H1 (cell line): ENCODE results near the gene KIF15. TPM values are rescaled to one million over a fixed set of nuclear protein-coding genes. Genes with fewer than 3 reads are reported as not detected.

ENCODE experiments used
- CBX8 ChIP-seq: fragments of 300-800, 300-1000 bp; sonication (generic); IDR thresholded peaks from 2 replicates; pipeline ENCODE4 v1.7.1; 2016; ENCODE audit warnings: low read depth, low read length, borderline replicate concordance
- CEBPB ChIP-seq: IDR thresholded peaks from 2 replicates; pipeline ENCODE4 v1.6.1; 2012; ENCODE audit warnings: low read depth, low read length
- CREB1 ChIP-seq: IDR thresholded peaks from 2 replicates; pipeline ENCODE4 v1.6.1; 2012; ENCODE audit warnings: inconsistent platforms
- JUND ChIP-seq: IDR thresholded peaks from 2 replicates; pipeline ENCODE4 v1.6.1; 2011; ENCODE audit warnings: mild to moderate bottlenecking, improper control_type of control experiment, low read length
- KDM1A ChIP-seq: fragments of 200-600, 300-600 bp; sonication (generic); IDR thresholded peaks from 2 replicates; pipeline ENCODE4 v1.7.1; 2016; ENCODE audit warnings: mild to moderate bottlenecking, low read length, borderline replicate concordance
- RNF2 ChIP-seq: fragments of 200-900, 300-1000 bp; sonication (generic); IDR thresholded peaks from 2 replicates; pipeline ENCODE4 v1.7.1; 2016; ENCODE audit warnings: borderline replicate concordance, low read depth, mild to moderate bottlenecking, antibody characterized with exemption, low read length; ENCODE audit not compliant: poor library complexity, severe bottlenecking; ENCODE audit errors: missing control alignments
- SP4 ChIP-seq: IDR thresholded peaks from 2 replicates; pipeline ENCODE4 v1.6.1; 2012; ENCODE audit warnings: low read length, inconsistent platforms
- TCF12 ChIP-seq: IDR thresholded peaks from 2 replicates; pipeline ENCODE4 v1.6.1; 2011; ENCODE audit warnings: low read depth, mild to moderate bottlenecking, low read length
- polyA plus RNA-seq, 7 experiments: library from polyadenylated mRNA; depleted of rRNA in 3 of 7; stranded (reverse) in 5 of 7; unstranded in 2 of 7; fragments of >200 nt in 5 of 7; fragments of 200-250 nt in 2 of 7; gene quantifications; 1 replicate in 5 of 7; 2 replicates in 1 of 7; 4 replicates in 1 of 7; pipeline versions ENCODE4 v1.2.1 to v1.2.3, GENCODE V29; 2011 to 2013; ENCODE audit warnings: missing spikeins in 2 of 7, mixed read lengths in 2 of 7
- total RNA-seq: library from RNA; stranded (reverse); fragmentation: NEBNext Ultra II Directional; extraction: Animal tissue kit (Norgen Biotek cat#: 25700); gene quantifications from 2 replicates; pipeline ENCODE4 v1.2.1, GENCODE V29; 2021
- TF ChIP-seq, protein P1 (sequence below): fragments of 300-600 bp; sonication (generic); IDR thresholded peaks from 2 replicates; pipeline ENCODE4 v1.7.1; 2012; ENCODE audit warnings: low read length, moderate library complexity, mild to moderate bottlenecking, inconsistent platforms; ENCODE audit not compliant: insufficient replicate concordance

The KIF15 gene
- total and polyA plus RNA-seq, 2 of the 8 experiments (the other 6 are each of a cell fraction or from before 2014, with no cell fraction given) = 4.2 to 25.5 TPM

DNA sequence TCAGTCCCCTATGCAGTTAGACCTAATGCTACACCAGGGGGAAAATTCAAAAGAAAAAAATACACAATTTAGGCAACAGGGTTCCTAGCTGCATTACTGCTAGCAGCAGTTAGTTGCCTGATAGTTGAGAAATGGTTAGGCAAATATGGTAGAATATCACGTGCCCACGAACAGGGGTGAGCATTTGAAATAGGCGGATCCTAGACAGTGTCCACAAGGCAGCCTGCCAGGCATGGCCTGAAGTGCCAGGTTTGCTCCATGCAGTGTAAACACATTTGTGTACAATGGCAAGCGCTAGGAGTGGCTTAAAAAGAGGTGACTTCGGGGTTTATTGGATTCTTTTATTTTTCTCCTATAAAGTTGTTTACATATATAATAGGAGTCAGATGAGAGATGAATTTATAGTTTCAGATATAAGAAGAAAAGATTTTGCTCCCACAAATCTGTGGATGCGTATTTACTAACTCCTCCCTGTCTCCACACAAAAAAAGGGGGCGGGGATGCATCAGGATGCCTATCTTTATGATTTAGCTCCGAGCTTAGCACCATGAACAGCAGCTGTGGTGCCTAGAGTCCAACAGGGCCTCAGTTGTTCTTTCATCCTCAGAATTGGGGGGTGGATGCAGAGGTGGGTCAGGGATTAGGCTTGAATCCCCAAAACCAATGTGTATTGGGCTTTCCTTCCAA is 108.9 kb downstream of the KIF15 start (continued):
- TF ChIP-seq, protein P1, sequence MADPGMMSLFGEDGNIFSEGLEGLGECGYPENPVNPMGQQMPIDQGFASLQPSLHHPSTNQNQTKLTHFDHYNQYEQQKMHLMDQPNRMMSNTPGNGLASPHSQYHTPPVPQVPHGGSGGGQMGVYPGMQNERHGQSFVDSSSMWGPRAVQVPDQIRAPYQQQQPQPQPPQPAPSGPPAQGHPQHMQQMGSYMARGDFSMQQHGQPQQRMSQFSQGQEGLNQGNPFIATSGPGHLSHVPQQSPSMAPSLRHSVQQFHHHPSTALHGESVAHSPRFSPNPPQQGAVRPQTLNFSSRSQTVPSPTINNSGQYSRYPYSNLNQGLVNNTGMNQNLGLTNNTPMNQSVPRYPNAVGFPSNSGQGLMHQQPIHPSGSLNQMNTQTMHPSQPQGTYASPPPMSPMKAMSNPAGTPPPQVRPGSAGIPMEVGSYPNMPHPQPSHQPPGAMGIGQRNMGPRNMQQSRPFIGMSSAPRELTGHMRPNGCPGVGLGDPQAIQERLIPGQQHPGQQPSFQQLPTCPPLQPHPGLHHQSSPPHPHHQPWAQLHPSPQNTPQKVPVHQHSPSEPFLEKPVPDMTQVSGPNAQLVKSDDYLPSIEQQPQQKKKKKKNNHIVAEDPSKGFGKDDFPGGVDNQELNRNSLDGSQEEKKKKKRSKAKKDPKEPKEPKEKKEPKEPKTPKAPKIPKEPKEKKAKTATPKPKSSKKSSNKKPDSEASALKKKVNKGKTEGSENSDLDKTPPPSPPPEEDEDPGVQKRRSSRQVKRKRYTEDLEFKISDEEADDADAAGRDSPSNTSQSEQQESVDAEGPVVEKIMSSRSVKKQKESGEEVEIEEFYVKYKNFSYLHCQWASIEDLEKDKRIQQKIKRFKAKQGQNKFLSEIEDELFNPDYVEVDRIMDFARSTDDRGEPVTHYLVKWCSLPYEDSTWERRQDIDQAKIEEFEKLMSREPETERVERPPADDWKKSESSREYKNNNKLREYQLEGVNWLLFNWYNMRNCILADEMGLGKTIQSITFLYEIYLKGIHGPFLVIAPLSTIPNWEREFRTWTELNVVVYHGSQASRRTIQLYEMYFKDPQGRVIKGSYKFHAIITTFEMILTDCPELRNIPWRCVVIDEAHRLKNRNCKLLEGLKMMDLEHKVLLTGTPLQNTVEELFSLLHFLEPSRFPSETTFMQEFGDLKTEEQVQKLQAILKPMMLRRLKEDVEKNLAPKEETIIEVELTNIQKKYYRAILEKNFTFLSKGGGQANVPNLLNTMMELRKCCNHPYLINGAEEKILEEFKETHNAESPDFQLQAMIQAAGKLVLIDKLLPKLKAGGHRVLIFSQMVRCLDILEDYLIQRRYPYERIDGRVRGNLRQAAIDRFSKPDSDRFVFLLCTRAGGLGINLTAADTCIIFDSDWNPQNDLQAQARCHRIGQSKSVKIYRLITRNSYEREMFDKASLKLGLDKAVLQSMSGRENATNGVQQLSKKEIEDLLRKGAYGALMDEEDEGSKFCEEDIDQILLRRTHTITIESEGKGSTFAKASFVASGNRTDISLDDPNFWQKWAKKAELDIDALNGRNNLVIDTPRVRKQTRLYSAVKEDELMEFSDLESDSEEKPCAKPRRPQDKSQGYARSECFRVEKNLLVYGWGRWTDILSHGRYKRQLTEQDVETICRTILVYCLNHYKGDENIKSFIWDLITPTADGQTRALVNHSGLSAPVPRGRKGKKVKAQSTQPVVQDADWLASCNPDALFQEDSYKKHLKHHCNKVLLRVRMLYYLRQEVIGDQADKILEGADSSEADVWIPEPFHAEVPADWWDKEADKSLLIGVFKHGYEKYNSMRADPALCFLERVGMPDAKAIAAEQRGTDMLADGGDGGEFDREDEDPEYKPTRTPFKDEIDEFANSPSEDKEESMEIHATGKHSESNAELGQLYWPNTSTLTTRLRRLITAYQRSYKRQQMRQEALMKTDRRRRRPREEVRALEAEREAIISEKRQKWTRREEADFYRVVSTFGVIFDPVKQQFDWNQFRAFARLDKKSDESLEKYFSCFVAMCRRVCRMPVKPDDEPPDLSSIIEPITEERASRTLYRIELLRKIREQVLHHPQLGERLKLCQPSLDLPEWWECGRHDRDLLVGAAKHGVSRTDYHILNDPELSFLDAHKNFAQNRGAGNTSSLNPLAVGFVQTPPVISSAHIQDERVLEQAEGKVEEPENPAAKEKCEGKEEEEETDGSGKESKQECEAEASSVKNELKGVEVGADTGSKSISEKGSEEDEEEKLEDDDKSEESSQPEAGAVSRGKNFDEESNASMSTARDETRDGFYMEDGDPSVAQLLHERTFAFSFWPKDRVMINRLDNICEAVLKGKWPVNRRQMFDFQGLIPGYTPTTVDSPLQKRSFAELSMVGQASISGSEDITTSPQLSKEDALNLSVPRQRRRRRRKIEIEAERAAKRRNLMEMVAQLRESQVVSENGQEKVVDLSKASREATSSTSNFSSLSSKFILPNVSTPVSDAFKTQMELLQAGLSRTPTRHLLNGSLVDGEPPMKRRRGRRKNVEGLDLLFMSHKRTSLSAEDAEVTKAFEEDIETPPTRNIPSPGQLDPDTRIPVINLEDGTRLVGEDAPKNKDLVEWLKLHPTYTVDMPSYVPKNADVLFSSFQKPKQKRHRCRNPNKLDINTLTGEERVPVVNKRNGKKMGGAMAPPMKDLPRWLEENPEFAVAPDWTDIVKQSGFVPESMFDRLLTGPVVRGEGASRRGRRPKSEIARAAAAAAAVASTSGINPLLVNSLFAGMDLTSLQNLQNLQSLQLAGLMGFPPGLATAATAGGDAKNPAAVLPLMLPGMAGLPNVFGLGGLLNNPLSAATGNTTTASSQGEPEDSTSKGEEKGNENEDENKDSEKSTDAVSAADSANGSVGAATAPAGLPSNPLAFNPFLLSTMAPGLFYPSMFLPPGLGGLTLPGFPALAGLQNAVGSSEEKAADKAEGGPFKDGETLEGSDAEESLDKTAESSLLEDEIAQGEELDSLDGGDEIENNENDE = no peak
- TF ChIP-seq CBX8 = no peak
- no peak for TF ChIP-seq KDM1A
- no peak for TF ChIP-seq SP4
- no peak for TF ChIP-seq CEBPB
- TF ChIP-seq TCF12 = no peak
- no peak for TF ChIP-seq CREB1
- TF ChIP-seq RNF2 = no peak
- TF ChIP-seq JUND = no peak
